ENCODE results near the gene NOXO1.
"Not testable (repeated sequence)": the region's sequence is repeated elsewhere in the genome, so short reads cannot be mapped to it uniquely, and the experiment has no call there.

NOXO1 gene

DNA sequence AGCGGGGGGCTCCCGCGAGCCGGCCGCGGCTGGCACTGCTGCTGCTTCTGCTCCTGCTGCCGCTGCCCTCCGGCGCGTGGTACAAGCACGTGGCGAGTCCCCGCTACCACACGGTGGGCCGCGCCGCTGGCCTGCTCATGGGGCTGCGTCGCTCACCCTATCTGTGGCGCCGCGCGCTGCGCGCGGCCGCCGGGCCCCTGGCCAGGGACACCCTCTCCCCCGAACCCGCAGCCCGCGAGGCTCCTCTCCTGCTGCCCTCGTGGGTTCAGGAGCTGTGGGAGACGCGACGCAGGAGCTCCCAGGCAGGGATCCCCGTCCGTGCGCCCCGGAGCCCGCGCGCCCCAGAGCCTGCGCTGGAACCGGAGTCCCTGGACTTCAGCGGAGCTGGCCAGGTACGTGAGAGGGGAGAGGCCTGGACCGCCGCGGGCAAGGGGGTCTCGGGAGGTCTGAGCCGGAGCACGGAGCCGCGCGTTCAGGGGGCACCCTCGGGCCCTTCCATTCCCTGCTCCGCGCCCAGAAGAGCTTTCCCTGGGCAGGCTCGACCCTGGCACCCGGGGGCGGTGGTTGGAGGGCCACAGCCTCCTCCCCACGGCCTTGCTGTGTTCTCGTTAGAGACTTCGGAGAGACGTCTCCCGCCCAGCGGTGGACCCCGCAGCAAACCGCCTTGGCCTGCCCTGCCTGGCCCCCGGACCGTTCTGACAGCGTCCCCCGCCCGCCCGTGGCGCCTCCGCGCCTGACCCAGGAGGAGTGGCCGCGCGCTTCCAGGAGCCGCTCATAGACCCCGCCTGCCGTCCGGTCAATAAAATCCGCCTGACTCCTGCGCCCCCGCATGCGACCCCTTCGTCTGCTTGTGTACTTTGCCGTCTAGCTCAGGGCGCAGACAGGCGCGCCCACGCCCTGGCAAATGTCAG, 38.9 kb upstream of the NOXO1 start:
- no peak for TF ChIP-seq SUZ12 (IDR thresholded peaks at IDR 0.05; ENCODE audit: extremely low read depth, insufficient read depth, insufficient read length)
- no peak for TF ChIP-seq ZNF274 (IDR thresholded peaks at IDR 0.05; ENCODE audit: low read depth, low read length)
- no peak for TF ChIP-seq YY1 (IDR thresholded peaks at IDR 0.05; ENCODE audit: insufficient read depth, insufficient read length)
- Histone ChIP-seq H3K4me1 (ENCODE audit: insufficient read depth, insufficient read length) (peaks cover 18% of the 10 kb centered on the region), H3K9ac (ENCODE audit: insufficient read length, low read depth) (peak overlapping the region; percentile 79), H3K27me3 (ENCODE audit: insufficient read depth, insufficient read length) (peaks cover 29% of the 10 kb centered on the region), H3K36me3 (ENCODE audit: insufficient read depth, insufficient read length, low read length) (no peaks in the 10 kb centered on the region), H3K9me3 (ENCODE audit: insufficient read depth, low read length) (no peaks in the 10 kb centered on the region), H3K4me3 (ENCODE audit: insufficient read length, low read depth) (peak overlapping the region; percentile 56)
- DNase-seq (ENCODE audit: low read depth, low spot score): no peak

GRCh38 chr16:2019518-2019920, 38.2 kb upstream of the NOXO1 start, which contains the start of gene NPW:
Gene NPW (plus strand): TSS chr16:2019785.
- H3K4me3 ChIP-seq (ENCODE audit: insufficient read length, low read depth): peak within 1 kb of the TSS; percentile 56
- no peaks in the 10 kb centered on the region for H3K36me3 ChIP-seq (ENCODE audit: insufficient read depth, insufficient read length, low read length)
- H3K4me1 ChIP-seq (ENCODE audit: insufficient read depth, insufficient read length): peaks cover 14% of the 10 kb centered on the region
- H3K27me3 ChIP-seq (ENCODE audit: insufficient read depth, insufficient read length): peaks cover 25% of the 10 kb centered on the region
- peak within 1 kb of the TSS; percentile 79 for H3K9ac ChIP-seq (ENCODE audit: insufficient read length, low read depth)
- H3K9me3 ChIP-seq (ENCODE audit: insufficient read depth, low read length): no peaks in the 10 kb centered on the region
- DNase-seq (ENCODE audit: low read depth, low spot score): no peak
- TF ChIP-seq YY1 (IDR thresholded peaks at IDR 0.05; ENCODE audit: insufficient read depth, insufficient read length) (no peak), ZNF274 (IDR thresholded peaks at IDR 0.05; ENCODE audit: low read depth, low read length) (no peak), SUZ12 (IDR thresholded peaks at IDR 0.05; ENCODE audit: extremely low read depth, insufficient read depth, insufficient read length) (no peak)

GRCh38 chr16:2016407-2016922, 35.2 kb upstream of the NOXO1 start:
- H3K4me1 ChIP-seq (ENCODE audit: insufficient read depth, insufficient read length): peaks cover 13% of the 10 kb centered on the region
- no peak for DNase-seq (ENCODE audit: low read depth, low spot score)
- no peak overlapping the region for H3K4me3 ChIP-seq (ENCODE audit: insufficient read length, low read depth)
- H3K36me3 ChIP-seq (ENCODE audit: insufficient read depth, insufficient read length, low read length): no peaks in the 10 kb centered on the region
- H3K9ac ChIP-seq (ENCODE audit: insufficient read length, low read depth): no peak overlapping the region
- no peaks in the 10 kb centered on the region for H3K9me3 ChIP-seq (ENCODE audit: insufficient read depth, low read length)
- peaks cover 25% of the 10 kb centered on the region for H3K27me3 ChIP-seq (ENCODE audit: insufficient read depth, insufficient read length)
- TF ChIP-seq ZNF274 (IDR thresholded peaks at IDR 0.05; ENCODE audit: low read depth, low read length) (no peak), SUZ12 (IDR thresholded peaks at IDR 0.05; ENCODE audit: extremely low read depth, insufficient read depth, insufficient read length) (no peak), YY1 (IDR thresholded peaks at IDR 0.05; ENCODE audit: insufficient read depth, insufficient read length) (no peak)

- H3K27me3 ChIP-seq (ENCODE audit: insufficient read depth, insufficient read length): peaks cover 22% of the 10 kb centered on the region
- no peak for DNase-seq (ENCODE audit: low read depth, low spot score)
- peaks cover 13% of the 10 kb centered on the region for H3K4me1 ChIP-seq (ENCODE audit: insufficient read depth, insufficient read length)
- peaks cover under 1% of the 10 kb centered on the region for H3K36me3 ChIP-seq (ENCODE audit: insufficient read depth, insufficient read length, low read length)
- H3K4me3 ChIP-seq (ENCODE audit: insufficient read length, low read depth): no peak overlapping the region
- TF ChIP-seq ZNF274 (IDR thresholded peaks at IDR 0.05; ENCODE audit: low read depth, low read length): no peak
- H3K9ac ChIP-seq (ENCODE audit: insufficient read length, low read depth): peak overlapping the region; percentile 1
- no peaks in the 10 kb centered on the region for H3K9me3 ChIP-seq (ENCODE audit: insufficient read depth, low read length)
Measured at GRCh38 chr16:2015947-2016208, 34.6 kb upstream of the NOXO1 start.

DNA sequence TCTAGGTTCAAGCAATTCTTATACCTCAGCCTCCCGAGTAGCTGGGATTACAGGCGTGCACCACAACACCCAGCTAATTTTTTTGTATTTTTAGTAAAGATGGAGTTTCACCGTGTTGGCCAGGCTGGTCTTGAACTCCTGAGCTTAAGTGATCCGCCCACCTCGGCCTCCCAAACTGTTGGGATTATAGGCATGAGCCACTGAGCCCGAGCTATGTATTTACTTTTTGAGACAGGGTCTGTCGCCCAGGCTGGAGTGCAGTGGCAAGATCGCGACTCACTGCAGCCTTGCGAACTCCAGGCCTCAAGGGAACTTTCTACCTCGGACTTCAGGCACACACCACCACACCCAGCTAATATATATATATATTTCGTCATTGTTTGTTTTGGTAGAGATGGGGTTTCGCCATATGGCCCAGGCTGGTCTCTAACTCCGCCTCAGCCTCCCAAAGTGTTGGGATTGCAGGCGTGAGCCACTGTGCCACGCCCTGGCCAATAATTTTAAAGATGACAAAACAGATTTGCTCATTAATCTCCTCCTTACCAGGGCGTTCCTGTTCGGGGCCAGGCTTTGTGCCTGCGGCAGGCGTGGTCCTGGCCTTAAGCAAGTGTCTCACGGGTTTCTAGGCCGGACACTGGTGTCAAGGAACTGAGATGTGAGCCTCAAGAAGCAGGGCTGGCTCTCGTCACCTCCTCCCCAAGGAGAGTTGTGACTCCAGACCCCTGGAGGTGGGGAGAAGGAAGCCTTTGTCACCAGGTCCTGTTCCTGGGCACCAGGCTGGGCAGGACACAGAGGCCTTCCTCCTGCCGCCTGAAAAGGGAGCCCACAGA, 34.1 kb upstream of the NOXO1 start:
- H3K27me3 ChIP-seq (ENCODE audit: insufficient read depth, insufficient read length): peaks cover 17% of the 10 kb centered on the region
- peaks cover 13% of the 10 kb centered on the region for H3K4me1 ChIP-seq (ENCODE audit: insufficient read depth, insufficient read length)
- H3K9ac ChIP-seq (ENCODE audit: insufficient read length, low read depth): peak overlapping the region; percentile 1
- peaks cover 4% of the 10 kb centered on the region for H3K36me3 ChIP-seq (ENCODE audit: insufficient read depth, insufficient read length, low read length)
- DNase-seq (ENCODE audit: low read depth, low spot score): no peak
- H3K4me3 ChIP-seq (ENCODE audit: insufficient read length, low read depth): no peak overlapping the region
- TF ChIP-seq YY1 (IDR thresholded peaks at IDR 0.05; ENCODE audit: insufficient read depth, insufficient read length): no peak
- no peak for TF ChIP-seq SUZ12 (IDR thresholded peaks at IDR 0.05; ENCODE audit: extremely low read depth, insufficient read depth, insufficient read length)
- no peak for TF ChIP-seq ZNF274 (IDR thresholded peaks at IDR 0.05; ENCODE audit: low read depth, low read length)
- H3K9me3 ChIP-seq (ENCODE audit: insufficient read depth, low read length): no peaks in the 10 kb centered on the region

DNA sequence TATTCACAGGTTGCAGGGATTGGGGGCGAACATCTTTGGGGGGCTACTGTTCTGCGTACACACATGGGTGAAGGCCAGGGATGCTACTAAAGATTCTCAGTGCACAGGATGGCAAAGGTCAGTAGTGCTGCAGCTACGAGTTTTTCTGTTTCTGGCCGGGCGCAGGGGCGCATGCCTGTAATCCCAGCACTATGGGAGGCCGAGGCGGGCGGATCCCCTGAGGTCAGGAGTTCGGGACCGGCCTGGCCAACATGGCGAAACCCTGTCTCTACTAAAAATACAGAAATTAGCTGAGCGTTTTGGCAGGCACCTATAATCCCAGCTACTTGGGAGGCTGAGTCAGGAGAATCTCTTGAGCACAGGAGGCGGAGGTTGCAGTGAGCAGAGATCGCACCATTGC, 32.3 kb upstream of the NOXO1 start:
- no peaks in the 10 kb centered on the region for H3K27me3 ChIP-seq (ENCODE audit: insufficient read depth, insufficient read length)
- H3K36me3 ChIP-seq (ENCODE audit: insufficient read depth, insufficient read length, low read length): peaks cover 4% of the 10 kb centered on the region
- no peak overlapping the region for H3K9ac ChIP-seq (ENCODE audit: insufficient read length, low read depth)
- H3K4me3 ChIP-seq (ENCODE audit: insufficient read length, low read depth): no peak overlapping the region
- peaks cover 6% of the 10 kb centered on the region for H3K4me1 ChIP-seq (ENCODE audit: insufficient read depth, insufficient read length)
- no peak for DNase-seq (ENCODE audit: low read depth, low spot score)
- TF ChIP-seq SUZ12 (IDR thresholded peaks at IDR 0.05; ENCODE audit: extremely low read depth, insufficient read depth, insufficient read length) (no peak), ZNF274 (IDR thresholded peaks at IDR 0.05; ENCODE audit: low read depth, low read length) (no peak), YY1 (IDR thresholded peaks at IDR 0.05; ENCODE audit: insufficient read depth, insufficient read length) (no peak)
- no peaks in the 10 kb centered on the region for H3K9me3 ChIP-seq (ENCODE audit: insufficient read depth, low read length)

DNA sequence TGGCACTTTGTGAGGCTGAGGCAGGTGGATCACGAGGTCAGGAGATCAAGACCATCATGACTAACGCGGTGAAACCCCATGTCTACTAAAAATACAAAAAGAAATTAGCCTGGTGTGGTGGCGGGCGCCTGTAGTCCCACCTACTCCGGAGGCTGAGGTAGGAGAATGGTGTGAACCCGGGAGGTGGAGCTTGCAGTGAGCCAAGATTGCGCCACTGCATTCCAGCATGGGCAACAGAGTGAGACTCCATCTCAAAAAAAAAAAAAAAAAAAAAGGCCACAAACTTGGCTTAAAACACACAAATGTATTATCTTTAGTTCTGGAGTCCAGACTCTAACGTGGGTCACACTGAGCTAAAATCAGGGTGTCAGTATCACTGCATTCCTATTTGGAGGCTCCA, 30.5 kb upstream of the NOXO1 start:
- H3K9ac ChIP-seq (ENCODE audit: insufficient read length, low read depth); H3K27me3 ChIP-seq (ENCODE audit: insufficient read depth, insufficient read length); H3K9me3 ChIP-seq (ENCODE audit: insufficient read depth, low read length); H3K4me3 ChIP-seq (ENCODE audit: insufficient read length, low read depth); DNase-seq (ENCODE audit: low read depth, low spot score): not testable (repeated sequence)
- H3K4me1 ChIP-seq (ENCODE audit: insufficient read depth, insufficient read length): peaks cover 16% of the 10 kb centered on the region
- peaks cover 22% of the 10 kb centered on the region for H3K36me3 ChIP-seq (ENCODE audit: insufficient read depth, insufficient read length, low read length)

All from NT2/D1 (cell line).